Activated CD4-positive, alpha-beta T cell treated with anti-CD3 and anti-CD28 coated beads for 24 hours (primary cell): Measurements from ENCODE around the gene ACHE.
A peak's percentile ranks its signal among the peaks of the same experiment; 100 is the strongest.

ENCODE experiments used
- DNase-seq, 2 donors: peaks; one replicate each; pipeline ENCODE4 v3.0.0-alpha.2; 2020; ENCODE audit warnings: low read depth in 2 of 2

The ACHE gene

GRCh38 chr7:100884736-100885439 is 10.8 kb downstream of the ACHE start:
- DNase-seq, result no peak

GRCh38 chr7:100882785-100883526 is 12.7 kb downstream of the ACHE start:
- DNase-seq, result no peak

- no peak for DNase-seq
These were observed 13.5 kb downstream of the ACHE start for GRCh38 chr7:100882201-100882600.

- no peak for DNase-seq
These were observed 14.6 kb downstream of the ACHE start for GRCh38 chr7:100881136-100881535.

- DNase-seq, result no peak
These were observed 15.0 kb downstream of the ACHE start for GRCh38 chr7:100880645-100881044.

- no peak for DNase-seq
These were observed 15.9 kb downstream of the ACHE start for GRCh38 chr7:100879685-100880261.

GRCh38 chr7:100878685-100879084 is 17.0 kb downstream of the ACHE start:
- no peak for DNase-seq

GRCh38 chr7:100878013-100878412 is 17.7 kb downstream of the ACHE start:
- DNase-seq, result no peak

GRCh38 chr7:100875356-100875751 is 20.3 kb downstream of the ACHE start:
- DNase-seq, result no peak

GRCh38 chr7:100874577-100875355 is 20.9 kb downstream of the ACHE start, which contains the start of gene SRRT:
SRRT (plus strand) TSS chr7:100875103; CDS start chr7:100875591, 488 bp downstream.
- peak; percentile 97 to 99 for DNase-seq

- no peak for DNase-seq
These were observed 21.4 kb downstream of the ACHE start for GRCh38 chr7:100874300-100874576.

GRCh38 chr7:100873599-100874299 is 21.9 kb downstream of the ACHE start:
- no peak for DNase-seq

GRCh38 chr7:100867776-100868485 is 27.8 kb downstream of the ACHE start:
- no peak for DNase-seq

- DNase-seq, result peak; percentile 58 to 69
These were observed 28.5 kb downstream of the ACHE start, which contains the start of gene TRIP6 for GRCh38 chr7:100867040-100867775. TRIP6 (plus strand) TSS chr7:100867387; CDS start chr7:100867498, 111 bp downstream.

- no peak for DNase-seq
These were observed 29.0 kb downstream of the ACHE start for GRCh38 chr7:100866729-100867039.

- no peak for DNase-seq
These were observed 29.6 kb downstream of the ACHE start for GRCh38 chr7:100865938-100866728.

- no peak for DNase-seq
These were observed 30.2 kb downstream of the ACHE start for GRCh38 chr7:100865372-100865911.

- no peak for DNase-seq
These were observed 31.3 kb downstream of the ACHE start for GRCh38 chr7:100864263-100864845.

- no peak for DNase-seq
These were observed 32.2 kb downstream of the ACHE start for GRCh38 chr7:100863406-100863950.
